Measurements from ENCODE around the gene LTB4R. TPM values are rescaled to one million over a fixed set of nuclear protein-coding genes. Genes with fewer than 3 reads are reported as not detected.

The LTB4R gene, protein sequence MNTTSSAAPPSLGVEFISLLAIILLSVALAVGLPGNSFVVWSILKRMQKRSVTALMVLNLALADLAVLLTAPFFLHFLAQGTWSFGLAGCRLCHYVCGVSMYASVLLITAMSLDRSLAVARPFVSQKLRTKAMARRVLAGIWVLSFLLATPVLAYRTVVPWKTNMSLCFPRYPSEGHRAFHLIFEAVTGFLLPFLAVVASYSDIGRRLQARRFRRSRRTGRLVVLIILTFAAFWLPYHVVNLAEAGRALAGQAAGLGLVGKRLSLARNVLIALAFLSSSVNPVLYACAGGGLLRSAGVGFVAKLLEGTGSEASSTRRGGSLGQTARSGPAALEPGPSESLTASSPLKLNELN
- total RNA-seq (10 to 100 TPM in 1 of 2 experiments, 1 to 10 TPM in 1; 9.6 to 10.1 TPM), polyA plus RNA-seq (1 to 10 TPM; 3.4 to 5.9 (median 4.5) TPM), total RNA-seq (15.2 to 29.7 (median 19.9) reads per million in 6 experiments)

DNA sequence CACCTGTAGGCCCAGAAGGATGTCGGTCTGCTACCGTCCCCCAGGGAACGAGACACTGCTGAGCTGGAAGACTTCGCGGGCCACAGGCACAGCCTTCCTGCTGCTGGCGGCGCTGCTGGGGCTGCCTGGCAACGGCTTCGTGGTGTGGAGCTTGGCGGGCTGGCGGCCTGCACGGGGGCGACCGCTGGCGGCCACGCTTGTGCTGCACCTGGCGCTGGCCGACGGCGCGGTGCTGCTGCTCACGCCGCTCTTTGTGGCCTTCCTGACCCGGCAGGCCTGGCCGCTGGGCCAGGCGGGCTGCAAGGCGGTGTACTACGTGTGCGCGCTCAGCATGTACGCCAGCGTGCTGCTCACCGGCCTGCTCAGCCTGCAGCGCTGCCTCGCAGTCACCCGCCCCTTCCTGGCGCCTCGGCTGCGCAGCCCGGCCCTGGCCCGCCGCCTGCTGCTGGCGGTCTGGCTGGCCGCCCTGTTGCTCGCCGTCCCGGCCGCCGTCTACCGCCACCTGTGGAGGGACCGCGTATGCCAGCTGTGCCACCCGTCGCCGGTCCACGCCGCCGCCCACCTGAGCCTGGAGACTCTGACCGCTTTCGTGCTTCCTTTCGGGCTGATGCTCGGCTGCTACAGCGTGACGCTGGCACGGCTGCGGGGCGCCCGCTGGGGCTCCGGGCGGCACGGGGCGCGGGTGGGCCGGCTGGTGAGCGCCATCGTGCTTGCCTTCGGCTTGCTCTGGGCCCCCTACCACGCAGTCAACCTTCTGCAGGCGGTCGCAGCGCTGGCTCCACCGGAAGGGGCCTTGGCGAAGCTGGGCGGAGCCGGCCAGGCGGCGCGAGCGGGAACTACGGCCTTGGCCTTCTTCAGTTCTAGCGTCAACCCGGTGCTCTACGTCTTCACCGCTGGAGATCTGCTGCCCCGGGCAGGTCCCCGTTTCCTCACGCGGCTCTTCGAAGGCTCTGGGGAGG is at the start of gene LTB4R:
Gene LTB4R (plus strand): TSS at position 857 of the 959 bp plus-strand sequence. CDS start 4,150 bp downstream, outside the sequence.
- peaks cover 41 to 80% (median 73%) of the 10 kb centered on the region in 4 donors for H3K4me1 Mint-ChIP-seq
- peaks cover 0 to 22% (median under 1%) of the 10 kb centered on the region in 3 donors for H3K36me3 Mint-ChIP-seq
- POLR2A ChIA-PET: interaction anchor here (0.8 to 8.2 kb wide), 20 partner anchors 10 to 1009 kb away, joined by 3 to 67 read pairs (median 4); partner anchors contain the start of genes ADCY4, CBLN3, DCAF11 and DHRS1

DNA sequence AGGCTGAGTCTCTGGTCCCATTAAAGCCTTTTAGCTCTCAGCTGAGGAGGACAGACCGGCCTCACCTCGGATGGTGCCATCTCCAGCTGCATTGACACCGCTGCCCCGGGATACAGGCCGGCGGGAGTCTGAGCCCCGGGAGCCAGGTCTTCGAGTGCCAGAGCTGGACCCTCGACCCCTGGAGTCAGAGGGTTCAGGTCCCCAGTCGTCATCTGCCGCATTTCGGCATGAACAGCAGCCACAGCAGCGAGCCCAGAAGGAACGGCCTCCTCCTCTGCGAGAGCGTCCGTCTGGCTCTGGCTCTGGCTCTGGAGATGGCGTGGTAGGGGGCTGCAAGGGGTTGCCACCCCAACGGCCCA is 49.4 kb upstream of the LTB4R start:
- H3K27me3 Mint-ChIP-seq: no peaks in the 10 kb centered on the region
- no peak overlapping the region for H3K4me3 Mint-ChIP-seq
- DNase-seq (no peak), ATAC-seq (no peak)
- peaks cover 0 to 32% (median 6%) of the 10 kb centered on the region in 3 donors for H3K36me3 Mint-ChIP-seq
- H3K4me1 Mint-ChIP-seq: peaks cover 0 to 6% (median 2%) of the 10 kb centered on the region in 4 donors
- H3K27ac Mint-ChIP-seq: no peak overlapping the region
- POLR2A ChIA-PET: interaction anchor here (1.8 kb wide), 1 partner anchor 10 kb away, joined by 6 read pairs; the partner anchor contains the start of gene RABGGTA
- no peaks in the 10 kb centered on the region for H3K9me3 Mint-ChIP-seq

More for the DNA sequence above, at the start of gene LTB4R:
- peak; percentile 85 to 87 for ATAC-seq
- H3K4me3 Mint-ChIP-seq: peak within 1 kb of the TSS; percentile 77 to 87 (median 82)
- no peaks in the 10 kb centered on the region for H3K9me3 Mint-ChIP-seq
- peak within 1 kb of the TSS; percentile 82 to 95 (median 92) for H3K27ac Mint-ChIP-seq
- no peaks in the 10 kb centered on the region for H3K27me3 Mint-ChIP-seq
- DNase-seq: peak; percentile 53 to 82 (median 67)

DNA sequence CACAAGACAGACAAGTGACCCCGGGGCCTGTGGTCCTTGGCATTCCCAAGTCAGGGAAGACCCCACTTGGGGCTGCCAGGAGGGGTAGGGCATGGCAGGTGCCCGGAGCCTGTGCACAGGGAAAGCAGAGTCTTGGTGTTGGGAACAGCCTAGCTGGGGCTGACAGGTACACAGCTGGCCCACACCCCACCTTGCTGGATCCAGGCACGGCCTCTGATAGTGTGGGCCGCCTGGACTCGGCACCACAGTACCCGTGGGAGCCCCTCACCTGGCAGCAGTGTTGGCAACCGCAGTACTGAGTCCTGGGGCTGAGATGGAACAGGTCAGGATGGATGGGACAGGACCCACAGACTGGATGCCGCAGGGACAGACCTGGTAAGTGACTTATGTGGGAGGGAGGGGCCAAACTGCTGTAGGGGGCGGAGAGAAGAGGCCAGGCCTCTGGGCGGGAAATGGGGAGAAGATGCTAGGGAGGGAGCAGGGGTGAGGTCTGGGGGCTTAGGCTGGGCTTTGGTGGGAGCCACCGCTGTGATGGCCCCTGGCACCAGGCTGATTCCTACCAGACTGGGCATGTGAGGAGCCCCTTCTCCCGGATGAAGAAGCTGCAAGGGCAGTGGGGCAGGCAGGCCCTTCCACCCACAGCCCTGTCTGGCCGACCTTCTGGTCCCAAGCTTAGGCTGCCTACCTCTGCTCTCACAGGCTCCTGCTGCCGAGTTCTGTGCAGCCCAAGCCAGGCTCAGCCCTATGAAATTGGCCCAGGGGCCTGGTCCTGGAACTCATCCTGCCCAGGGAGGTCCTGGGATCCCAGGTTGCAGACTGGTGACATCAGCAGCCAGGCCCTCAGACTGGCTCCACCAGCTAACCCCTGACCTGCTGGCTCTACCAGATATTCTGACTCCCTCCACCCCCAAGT is 48.2 kb upstream of the LTB4R start, which contains the start of gene TGM1:
Gene TGM1 (minus strand): TSS at position 357 of the 913 bp plus-strand sequence. CDS start 825 bp downstream, outside the sequence.
- Mint-ChIP-seq H3K9me3 (no peaks in the 10 kb centered on the region), H3K27ac (peak within 1 kb of the TSS in 3 of 10 donors; percentile 0 to 39 (median 15)), H3K4me3 (no peak within 1 kb of the TSS), H3K4me1 (peaks cover 0 to 11% (median 4%) of the 10 kb centered on the region in 4 donors), H3K27me3 (no peaks in the 10 kb centered on the region), H3K36me3 (peaks cover 0 to 39% (median 10%) of the 10 kb centered on the region in 3 donors)
- ATAC-seq (no peak), DNase-seq (no peak)
- POLR2A ChIA-PET: interaction anchor here (1.8 kb wide), 1 partner anchor 8 kb away, joined by 6 read pairs; the partner anchor contains the start of gene RABGGTA

DNA sequence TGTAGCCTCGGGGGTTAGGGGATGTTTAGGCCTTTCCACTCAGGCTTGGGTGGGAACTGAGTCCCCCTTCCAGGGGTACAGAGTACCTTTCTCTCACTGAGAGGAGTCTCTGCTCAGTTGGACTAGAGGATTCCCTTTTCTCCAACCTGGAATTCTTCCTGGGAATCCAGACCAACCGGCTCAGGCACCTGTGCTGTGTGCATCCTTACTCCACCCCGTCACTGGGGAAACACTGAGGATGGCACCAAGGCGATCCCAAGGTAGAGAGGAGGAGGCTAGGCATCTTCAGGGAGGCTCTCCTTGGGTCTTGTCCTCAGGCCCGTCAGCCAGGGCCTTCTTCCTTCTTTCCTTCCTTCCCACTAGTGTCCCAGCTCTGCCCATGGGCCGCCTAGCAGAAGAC is 47.5 kb upstream of the LTB4R start:
- POLR2A ChIA-PET: no interaction called here
- H3K4me3 Mint-ChIP-seq: no peak overlapping the region

DNA sequence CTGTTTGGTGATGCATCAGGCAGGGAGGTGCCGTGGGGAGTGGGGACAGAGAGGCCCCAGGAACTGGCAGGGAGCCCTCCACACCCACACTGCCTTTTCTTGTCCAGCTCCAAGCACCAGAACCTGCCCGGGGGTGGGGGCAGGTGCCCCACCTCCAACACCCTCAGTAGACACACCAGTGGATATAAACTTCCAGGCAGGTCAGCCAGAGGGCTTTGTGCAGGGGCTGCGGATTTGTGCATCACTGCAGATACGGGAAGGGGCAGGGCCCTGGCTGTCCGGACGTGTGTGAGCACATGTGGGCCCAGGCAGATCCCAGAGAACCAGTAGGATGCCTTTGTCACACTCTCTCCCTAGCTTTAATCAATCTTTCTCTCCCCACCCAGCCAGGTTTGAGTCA is 47.0 kb upstream of the LTB4R start:
- H3K27ac Mint-ChIP-seq: peak overlapping the region in 1 of 10 donors; percentile 33
- DNase-seq: no peak
- ATAC-seq: no peak
- peaks cover 0 to 11% (median 5%) of the 10 kb centered on the region in 4 donors for H3K4me1 Mint-ChIP-seq
- no peak overlapping the region for H3K4me3 Mint-ChIP-seq
- POLR2A ChIA-PET: no interaction called here
- no peaks in the 10 kb centered on the region for H3K27me3 Mint-ChIP-seq
- H3K36me3 Mint-ChIP-seq: peaks cover 0 to 45% (median 12%) of the 10 kb centered on the region in 3 donors
- no peaks in the 10 kb centered on the region for H3K9me3 Mint-ChIP-seq

More for the DNA sequence above, 47.5 kb upstream of the LTB4R start:
- DNase-seq (no peak), ATAC-seq (no peak)
- no peaks in the 10 kb centered on the region for H3K9me3 Mint-ChIP-seq
- H3K27me3 Mint-ChIP-seq: no peaks in the 10 kb centered on the region
- H3K27ac Mint-ChIP-seq: peak overlapping the region in 1 of 10 donors; percentile 33
- peaks cover 0 to 42% (median 12%) of the 10 kb centered on the region in 3 donors for H3K36me3 Mint-ChIP-seq
- peaks cover 0 to 11% (median 4%) of the 10 kb centered on the region in 4 donors for H3K4me1 Mint-ChIP-seq

DNA sequence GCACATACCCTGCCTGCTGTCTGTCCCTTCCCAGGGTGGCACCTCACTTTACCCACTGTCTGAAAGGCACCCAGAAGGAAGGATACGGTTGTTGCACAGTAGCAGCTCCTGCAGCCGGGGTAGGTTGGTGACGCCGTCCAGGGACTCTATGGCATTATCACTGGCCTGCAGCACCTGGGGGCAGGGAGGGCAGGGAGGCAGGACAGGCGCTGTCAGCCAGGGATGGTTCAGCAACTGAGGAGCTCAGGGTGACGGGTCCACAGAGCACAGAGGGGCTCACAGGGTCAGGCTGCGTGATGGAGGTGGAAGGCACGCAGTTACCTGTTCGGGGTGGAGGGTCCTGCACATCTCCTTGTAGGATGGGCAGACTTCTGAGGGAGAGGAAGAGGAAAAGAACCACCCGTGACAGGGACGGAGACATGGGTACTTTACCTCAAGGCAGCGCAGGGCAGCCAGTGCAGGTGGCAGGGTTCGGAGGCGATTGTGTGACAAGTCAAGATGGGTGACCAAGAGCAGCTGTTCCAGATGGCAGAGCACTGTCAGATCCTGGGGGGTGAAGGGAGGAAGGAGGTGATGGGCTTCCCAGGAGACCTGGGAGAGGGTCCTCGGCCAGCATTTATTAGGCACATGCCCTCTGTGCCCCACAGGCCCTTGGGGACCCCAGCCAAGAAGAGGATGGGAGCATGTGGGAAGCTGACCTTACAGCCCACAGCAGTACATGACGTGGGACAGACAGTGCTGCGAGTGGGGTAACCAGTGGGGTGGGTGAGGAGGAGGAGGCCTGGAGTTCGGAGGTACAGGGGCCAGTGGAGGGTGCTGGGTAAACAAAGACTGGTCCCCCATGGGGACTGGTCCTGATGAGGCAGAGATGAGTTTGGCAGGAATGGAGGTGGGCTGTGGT is 44.7 kb upstream of the LTB4R start:
- DNase-seq (no peak), ATAC-seq (no peak)
- Mint-ChIP-seq H3K27ac (peak overlapping the region in 5 of 10 donors; percentile 14 to 92 (median 53)), H3K36me3 (peaks cover 0 to 41% (median 10%) of the 10 kb centered on the region in 3 donors), H3K9me3 (no peaks in the 10 kb centered on the region), H3K4me3 (no peak overlapping the region), H3K4me1 (peaks cover 12 to 19% (median 13%) of the 10 kb centered on the region in 4 donors), H3K27me3 (no peaks in the 10 kb centered on the region)
- POLR2A ChIA-PET: no interaction called here

DNA sequence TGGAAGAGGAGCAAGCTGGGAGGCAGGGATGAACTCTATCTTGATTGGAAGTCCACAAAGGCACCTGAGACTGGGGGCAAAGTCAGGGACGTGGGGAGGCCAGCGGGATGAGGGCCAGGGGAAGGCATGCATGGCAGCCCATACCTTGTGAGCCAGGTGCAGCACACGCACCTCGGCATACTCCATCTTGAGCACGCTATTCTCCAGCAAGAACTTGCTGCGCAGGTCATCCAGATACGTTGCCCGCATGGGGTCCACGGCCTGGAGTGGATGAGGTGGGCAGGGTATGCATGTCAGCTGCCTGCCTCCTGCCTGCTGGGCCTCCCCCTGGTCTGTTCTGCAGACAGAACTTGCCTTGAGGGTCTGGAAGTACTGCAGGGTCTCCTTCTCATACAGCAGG is 43.8 kb upstream of the LTB4R start:
- H3K4me3 Mint-ChIP-seq: peak overlapping the region in 1 of 10 donors; percentile 29
- H3K4me1 Mint-ChIP-seq: peaks cover 21 to 28% (median 22%) of the 10 kb centered on the region in 4 donors
- ATAC-seq (no peak), DNase-seq (no peak)
- H3K9me3 Mint-ChIP-seq: no peaks in the 10 kb centered on the region
- peaks cover 0 to 41% (median 10%) of the 10 kb centered on the region in 3 donors for H3K36me3 Mint-ChIP-seq
- POLR2A ChIA-PET: no interaction called here
- peak overlapping the region in 4 of 10 donors; percentile 1 to 81 (median 14) for H3K27ac Mint-ChIP-seq
- no peaks in the 10 kb centered on the region for H3K27me3 Mint-ChIP-seq

DNA sequence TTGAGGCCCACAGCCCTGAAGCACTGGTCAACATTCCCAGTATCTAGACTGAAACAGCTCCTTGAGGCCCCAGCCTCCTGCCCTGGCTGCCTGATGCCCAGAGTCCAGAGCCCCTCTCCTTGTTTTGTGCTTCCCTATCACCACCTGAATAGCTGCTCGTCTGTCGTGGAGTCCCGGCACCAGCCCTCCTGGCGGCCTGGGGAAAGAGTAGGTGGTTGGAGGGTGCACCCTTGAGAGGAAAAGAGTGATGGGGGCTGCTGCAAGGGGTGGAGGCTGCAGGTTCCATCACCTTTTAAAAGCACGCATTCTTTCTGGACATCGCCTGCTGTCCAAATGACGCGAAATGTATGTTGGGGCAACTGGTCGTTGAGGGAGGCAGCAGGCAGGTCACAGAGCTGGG is 43.1 kb upstream of the LTB4R start:
- peaks cover 0 to 41% (median 10%) of the 10 kb centered on the region in 3 donors for H3K36me3 Mint-ChIP-seq
- no peaks in the 10 kb centered on the region for H3K9me3 Mint-ChIP-seq
- POLR2A ChIA-PET: interaction anchor here (4.1 kb wide), 1 partner anchor 54 kb away, joined by 46 read pairs; the partner anchor contains the start of genes CHMP4A and MDP1
- DNase-seq (no peak), ATAC-seq (no peak)
- H3K27ac Mint-ChIP-seq: peak overlapping the region in 1 of 10 donors; percentile 47
- no peak overlapping the region for H3K4me3 Mint-ChIP-seq
- no peaks in the 10 kb centered on the region for H3K27me3 Mint-ChIP-seq
- H3K4me1 Mint-ChIP-seq: peaks cover 25 to 34% (median 26%) of the 10 kb centered on the region in 4 donors

DNA sequence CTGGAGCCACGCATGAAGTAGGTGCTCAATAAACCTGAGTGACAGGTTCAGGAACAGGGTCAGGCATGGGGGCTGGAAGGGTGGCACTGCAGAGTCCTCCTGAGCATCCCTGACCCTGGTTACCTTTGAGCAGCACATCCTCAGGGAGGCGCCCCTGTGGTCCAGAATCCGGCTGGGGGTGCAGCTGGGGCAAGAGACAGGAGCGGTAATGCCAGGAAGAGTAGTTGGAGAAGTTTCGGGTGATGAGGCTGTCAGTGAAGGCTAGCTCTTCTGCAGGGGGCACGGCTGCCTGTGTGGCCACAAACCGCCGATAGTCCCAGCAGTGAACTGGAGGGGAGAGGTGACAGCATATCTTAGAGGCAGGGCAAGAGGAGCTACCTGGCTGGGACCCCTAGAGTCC is 41.9 kb upstream of the LTB4R start:
- Mint-ChIP-seq H3K27me3 (no peaks in the 10 kb centered on the region), H3K4me1 (peaks cover 31 to 44% (median 37%) of the 10 kb centered on the region in 4 donors), H3K4me3 (peak overlapping the region in 4 of 10 donors; percentile 24 to 32 (median 28)), H3K36me3 (peaks cover 0 to 38% (median 10%) of the 10 kb centered on the region in 3 donors), H3K9me3 (no peaks in the 10 kb centered on the region), H3K27ac (peak overlapping the region in 3 of 10 donors; percentile 41 to 85 (median 66))
- POLR2A ChIA-PET: interaction anchor here (0.6 to 4.1 kb wide), 6 partner anchors 11 to 56 kb away, joined by 3 to 63 read pairs (median 26); partner anchors contain the start of genes CHMP4A, DHRS1, GMPR2 and MDP1
- ATAC-seq (no peak), DNase-seq (no peak)

DNA sequence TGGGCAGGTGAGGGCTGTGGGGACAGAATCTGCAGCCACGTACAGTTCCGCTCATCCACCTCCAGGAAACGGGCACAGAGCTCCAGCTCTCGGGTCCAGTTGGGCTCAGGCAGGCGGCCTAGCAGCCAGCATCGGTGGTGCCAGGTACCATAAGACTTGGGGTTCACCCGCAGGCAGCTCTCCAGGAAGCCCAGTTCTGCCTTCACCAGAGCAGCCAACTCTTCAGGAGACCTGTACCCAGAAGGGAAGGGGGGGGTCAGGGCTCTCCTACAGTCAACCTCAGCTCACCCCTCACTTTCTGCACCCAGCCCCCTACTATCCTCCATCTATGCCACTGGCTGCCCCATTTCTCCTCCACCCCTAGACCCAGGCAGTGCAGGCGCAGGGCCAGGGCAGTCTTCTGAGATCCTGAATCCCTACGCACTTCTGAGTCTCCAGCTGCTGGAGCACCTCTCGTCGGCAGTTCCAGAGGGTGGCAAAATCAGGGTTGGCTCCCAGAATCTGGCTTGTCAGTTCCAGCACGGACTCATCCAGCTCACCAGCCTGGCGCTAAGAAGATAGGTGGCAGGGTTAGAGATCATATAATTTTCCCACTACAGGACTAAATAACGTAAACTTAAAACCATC is 41.3 kb upstream of the LTB4R start:
- no peaks in the 10 kb centered on the region for H3K27me3 Mint-ChIP-seq
- ATAC-seq (no peak), DNase-seq (no peak)
- peaks cover 0 to 36% (median 10%) of the 10 kb centered on the region in 3 donors for H3K36me3 Mint-ChIP-seq
- peak overlapping the region; percentile 8 to 100 (median 98) for H3K27ac Mint-ChIP-seq
- POLR2A ChIA-PET: interaction anchor here (0.8 to 4.1 kb wide), 17 partner anchors 10 to 188 kb away, joined by 3 to 63 read pairs (median 7); partner anchors contain the start of genes CBLN3, CHMP4A, DCAF11 and DHRS1
- H3K4me3 Mint-ChIP-seq: peak overlapping the region; percentile 78 to 94 (median 92)
- no peaks in the 10 kb centered on the region for H3K9me3 Mint-ChIP-seq
- peaks cover 31 to 45% (median 38%) of the 10 kb centered on the region in 4 donors for H3K4me1 Mint-ChIP-seq

Data from naive thymus-derived CD8-positive, alpha-beta T cell (primary cell).